Vagina (tissue), 1 donor: ENCODE data around the gene TXNRD1. TPM values are rescaled to one million over a fixed set of nuclear protein-coding genes. Genes with fewer than 3 reads are reported as not detected.

Experiments
- total RNA-seq: library from RNA; depleted of rRNA; stranded (reverse); fragments of >200 nt; gene quantifications from one replicate; pipeline ENCODE4 v1.2.3, GENCODE V29; 2016

Gene TXNRD1
- total RNA-seq, 1 donor from 2014 or later, result 144 TPM

Other genes starting within 250 kb of the TXNRD1 start
- 24.6 TPM for gene TDG, start 249.9 kb upstream of the TXNRD1 start, total RNA-seq
- gene GLT8D2, start 165.6 kb upstream of the TXNRD1 start, total RNA-seq, result 11.0 TPM
- 28.7 TPM for gene HCFC2, start 151.2 kb upstream of the TXNRD1 start, total RNA-seq
- 32.9 TPM for gene NFYB, start 77.6 kb upstream of the TXNRD1 start, total RNA-seq
- gene EID3, start 88.0 kb downstream of the TXNRD1 start, total RNA-seq, result 9.1 TPM
- gene CHST11, start 241.2 kb downstream of the TXNRD1 start, total RNA-seq, result 40.0 TPM